Stomach smooth muscle (tissue), 2 donors: Measurements from ENCODE around the gene PHACTR3.

Experiments used
- H3K27ac ChIP-seq: one replicate; pipeline ENCODE4 v1.7.0; 2013; ENCODE audit warnings: mild to moderate bottlenecking, low read length, inconsistent platforms
- H3K27me3 ChIP-seq, 2 donors: one replicate each; pipeline ENCODE4 v1.7.0; 2013; ENCODE audit warnings: low read length in 2 of 2; ENCODE audit not compliant: insufficient read depth in 2 of 2, control insufficient read depth in 1 of 2
- H3K36me3 ChIP-seq, 2 donors: one replicate each; pipeline ENCODE4 v1.7.0; 2013; ENCODE audit warnings: low read length in 2 of 2; ENCODE audit not compliant: control insufficient read depth in 2 of 2, insufficient read depth in 2 of 2
- H3K4me1 ChIP-seq: one replicate; pipeline ENCODE4 v1.7.0; 2013; ENCODE audit warnings: low read length; ENCODE audit not compliant: control insufficient read depth, insufficient read depth
- H3K4me3 ChIP-seq, 2 donors: one replicate each; pipeline ENCODE4 v1.7.0; 2013; ENCODE audit warnings: low read length in 2 of 2
- H3K9ac ChIP-seq, 2 donors: one replicate each; pipeline ENCODE4 v1.7.0; 2013; ENCODE audit warnings: low read length in 2 of 2, mild to moderate bottlenecking in 1 of 2
- H3K9me3 ChIP-seq, 2 donors: one replicate each; pipeline ENCODE4 v1.7.0; 2013; ENCODE audit warnings: low read length in 2 of 2; ENCODE audit not compliant: control insufficient read depth in 2 of 2
- donor health status: healthy.
- donor health status: Pancreatic carcinoma.

The PHACTR3 gene

DNA sequence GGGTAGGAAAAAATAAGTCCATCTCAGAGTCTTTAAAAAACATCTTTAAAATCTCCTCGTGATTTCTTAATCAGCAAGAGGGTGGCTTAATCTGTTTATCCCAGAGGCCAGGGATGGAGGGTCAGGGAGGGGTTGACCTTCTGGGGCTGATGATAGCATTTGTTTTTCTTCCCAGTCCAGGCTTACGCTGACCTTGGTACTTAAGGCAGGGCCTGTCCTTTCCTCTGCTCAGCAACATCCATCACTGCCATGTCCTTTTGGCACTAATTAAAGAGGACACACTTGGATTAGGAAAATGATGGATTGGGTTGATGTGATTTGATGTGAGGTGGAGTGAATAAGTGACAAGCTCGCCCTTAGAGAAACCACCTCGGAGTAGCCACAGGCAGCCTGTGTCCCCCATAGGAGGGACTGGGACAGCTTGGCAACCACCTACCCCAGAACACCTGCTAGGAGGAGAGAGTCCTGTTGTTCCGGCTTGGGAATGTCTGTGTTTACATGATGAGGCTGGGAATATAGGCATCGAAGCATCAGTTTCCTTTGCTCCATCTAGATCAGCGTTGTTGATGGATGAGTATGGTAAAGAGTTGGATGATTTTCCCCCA lies 44.2 kb downstream of the PHACTR3 start:
- Histone ChIP-seq H3K27me3 (no peaks in the 10 kb centered on the region), H3K9ac (no peak overlapping the region), H3K4me3 (no peak overlapping the region), H3K36me3 (no peaks in the 10 kb centered on the region), H3K4me1 (peaks cover 13% of the 10 kb centered on the region), H3K27ac (no peak overlapping the region), H3K9me3 (no peaks in the 10 kb centered on the region)

DNA sequence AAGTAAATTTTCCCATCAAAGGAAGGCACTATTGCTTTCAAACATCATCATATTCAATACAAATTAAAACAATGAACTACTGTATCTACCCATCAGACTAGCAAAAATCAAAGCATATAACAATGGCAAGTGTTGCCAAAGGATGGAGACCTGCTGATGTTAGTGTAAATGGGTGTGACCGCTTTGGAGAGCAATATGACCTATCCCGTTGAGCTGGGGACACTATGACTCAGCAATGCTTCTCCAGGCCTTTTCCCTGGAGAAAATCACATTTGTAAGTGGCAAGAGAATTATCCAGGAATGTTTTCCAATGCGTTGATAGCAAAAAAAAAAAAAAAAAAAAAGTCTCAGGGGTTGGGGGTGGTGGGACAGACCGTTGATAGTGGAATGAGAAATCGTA lies 46.1 kb downstream of the PHACTR3 start:
- no peaks in the 10 kb centered on the region for H3K27me3 ChIP-seq
- H3K4me3 ChIP-seq, result no peak overlapping the region
- no peaks in the 10 kb centered on the region for H3K4me1 ChIP-seq
- no peaks in the 10 kb centered on the region for H3K36me3 ChIP-seq
- H3K9ac ChIP-seq, result no peak overlapping the region
- no peak overlapping the region for H3K27ac ChIP-seq
- no peaks in the 10 kb centered on the region for H3K9me3 ChIP-seq

DNA sequence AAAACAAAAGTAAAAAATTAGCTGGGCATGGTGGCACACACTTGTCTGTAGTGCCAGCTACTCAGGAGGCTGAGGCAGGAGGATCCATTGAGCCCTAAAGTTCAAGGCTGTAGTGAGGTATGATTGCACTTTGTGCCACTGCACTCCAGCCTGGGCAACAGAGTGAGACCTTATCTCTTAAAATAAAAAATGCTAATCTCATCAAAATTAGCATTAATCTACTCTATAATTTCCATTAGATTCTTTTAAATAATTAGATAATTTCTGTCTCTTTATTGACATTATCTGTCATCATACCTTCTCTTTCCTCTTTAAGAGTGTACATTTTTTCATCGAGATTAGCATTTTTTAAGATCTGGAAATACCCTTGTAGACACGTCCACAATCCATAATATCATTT lies 48.0 kb downstream of the PHACTR3 start:
- Histone ChIP-seq H3K4me3 (no peak overlapping the region), H3K36me3 (no peaks in the 10 kb centered on the region), H3K27ac (no peak overlapping the region), H3K4me1 (no peaks in the 10 kb centered on the region), H3K27me3 (no peaks in the 10 kb centered on the region), H3K9me3 (peaks cover 2 to 3% of the 10 kb centered on the region in 2 donors), H3K9ac (no peak overlapping the region)

DNA sequence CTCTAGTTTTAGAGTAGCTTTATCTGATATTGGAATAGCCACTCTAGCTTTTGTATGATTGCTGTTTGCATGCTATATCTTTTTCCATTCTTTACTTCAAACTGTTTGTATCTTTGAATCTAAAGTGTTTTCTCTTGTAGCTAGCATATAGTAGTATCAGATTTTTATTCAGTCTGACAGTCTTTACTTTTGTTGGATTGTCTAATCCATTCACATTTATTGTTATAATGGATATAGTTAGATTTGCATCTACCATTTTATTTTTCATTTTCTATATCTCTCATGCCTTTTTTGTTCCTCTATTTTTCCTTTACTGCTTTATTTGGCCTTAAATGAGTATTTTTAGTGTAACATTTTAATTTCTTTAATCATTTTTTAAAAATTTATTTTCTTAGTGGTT lies 52.1 kb downstream of the PHACTR3 start:
- Histone ChIP-seq H3K9me3 (peaks cover 5 to 11% of the 10 kb centered on the region in 2 donors), H3K4me1 (no peaks in the 10 kb centered on the region), H3K27ac (no peak overlapping the region), H3K27me3 (peaks cover under 1 to 4% of the 10 kb centered on the region in 2 donors), H3K36me3 (no peaks in the 10 kb centered on the region), H3K9ac (no peak overlapping the region), H3K4me3 (no peak overlapping the region)

DNA sequence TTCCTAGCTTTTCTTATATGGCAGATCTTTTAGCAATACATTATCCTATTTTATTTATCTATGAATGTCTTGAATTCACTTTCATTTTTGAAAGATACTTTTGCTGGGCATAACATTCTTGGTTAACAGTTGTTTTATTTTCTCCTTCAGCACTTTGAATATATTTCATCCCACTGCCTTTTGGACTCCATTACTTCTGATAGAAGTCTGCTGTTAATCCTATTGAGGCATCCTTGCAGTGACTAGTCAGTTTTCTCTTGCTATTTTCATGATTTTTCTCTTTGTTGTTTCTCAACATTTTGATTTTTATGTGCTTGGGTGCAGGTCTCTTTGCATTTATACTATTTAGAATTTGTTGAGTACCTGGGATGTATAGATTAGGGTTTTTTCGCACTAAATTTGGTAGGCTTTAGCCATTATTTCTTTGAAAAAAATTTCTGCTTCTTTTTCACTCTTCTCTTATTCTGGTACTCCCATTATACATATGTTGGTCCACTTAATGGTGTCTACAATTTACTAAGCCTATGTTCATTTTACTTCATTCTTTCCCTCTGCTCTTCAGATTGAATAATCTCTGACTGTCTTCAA lies 53.2 kb downstream of the PHACTR3 start:
- H3K27ac ChIP-seq, result no peak overlapping the region
- H3K9ac ChIP-seq, result no peak overlapping the region
- no peak overlapping the region for H3K4me3 ChIP-seq
- peaks cover 5 to 11% of the 10 kb centered on the region in 2 donors for H3K9me3 ChIP-seq
- peaks cover 3 to 7% of the 10 kb centered on the region in 2 donors for H3K27me3 ChIP-seq
- H3K4me1 ChIP-seq, result no peaks in the 10 kb centered on the region
- no peaks in the 10 kb centered on the region for H3K36me3 ChIP-seq

DNA sequence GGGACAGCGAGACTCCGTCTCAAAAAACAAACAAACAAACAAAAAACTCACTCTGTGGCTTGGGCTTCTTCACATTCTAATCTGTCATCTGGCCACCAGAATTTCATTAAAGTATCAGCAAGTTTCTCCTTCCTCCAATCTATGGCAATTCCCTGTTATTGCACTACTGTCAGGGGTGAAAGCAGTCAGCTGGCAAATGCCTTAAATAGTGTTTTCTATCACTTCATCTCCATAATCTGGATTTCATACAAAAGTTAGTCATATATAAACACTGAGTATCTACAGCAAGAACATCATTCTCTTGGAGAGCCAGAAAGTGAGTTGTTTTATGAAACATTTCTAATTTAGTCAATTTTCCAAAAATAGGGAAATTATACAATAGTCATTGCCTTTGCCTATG lies 56.1 kb downstream of the PHACTR3 start:
- H3K9me3 ChIP-seq, result peaks cover 5 to 11% of the 10 kb centered on the region in 2 donors
- no peaks in the 10 kb centered on the region for H3K36me3 ChIP-seq
- H3K27me3 ChIP-seq, result peaks cover 3 to 8% of the 10 kb centered on the region in 2 donors
- no peaks in the 10 kb centered on the region for H3K4me1 ChIP-seq
- H3K27ac ChIP-seq, result no peak overlapping the region
- no peak overlapping the region for H3K9ac ChIP-seq
- H3K4me3 ChIP-seq, result no peak overlapping the region

DNA sequence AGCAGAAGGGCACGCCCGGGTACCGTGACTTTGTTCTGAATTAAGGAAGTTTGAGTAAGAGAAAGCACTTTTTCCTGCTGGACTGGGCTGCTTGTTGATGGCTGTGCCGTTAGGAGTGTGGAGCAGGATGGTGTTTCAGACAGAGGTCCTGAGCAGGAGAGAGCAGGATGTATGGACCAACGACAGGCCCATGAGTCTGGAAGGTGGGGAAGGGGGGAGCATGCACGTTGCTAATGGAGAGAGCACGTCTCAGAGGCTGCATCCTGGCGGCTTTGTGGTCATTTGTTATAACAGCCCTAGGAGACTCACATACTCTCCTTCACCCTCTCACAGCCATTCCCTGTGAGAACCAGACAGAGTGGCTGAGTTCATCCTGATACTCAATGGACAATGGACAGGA lies 56.8 kb downstream of the PHACTR3 start:
- no peaks in the 10 kb centered on the region for H3K36me3 ChIP-seq
- no peak overlapping the region for H3K9ac ChIP-seq
- no peak overlapping the region for H3K27ac ChIP-seq
- no peaks in the 10 kb centered on the region for H3K4me1 ChIP-seq
- H3K9me3 ChIP-seq, result peaks cover 5 to 11% of the 10 kb centered on the region in 2 donors
- H3K4me3 ChIP-seq, result no peak overlapping the region
- peaks cover 3 to 12% of the 10 kb centered on the region in 2 donors for H3K27me3 ChIP-seq

DNA sequence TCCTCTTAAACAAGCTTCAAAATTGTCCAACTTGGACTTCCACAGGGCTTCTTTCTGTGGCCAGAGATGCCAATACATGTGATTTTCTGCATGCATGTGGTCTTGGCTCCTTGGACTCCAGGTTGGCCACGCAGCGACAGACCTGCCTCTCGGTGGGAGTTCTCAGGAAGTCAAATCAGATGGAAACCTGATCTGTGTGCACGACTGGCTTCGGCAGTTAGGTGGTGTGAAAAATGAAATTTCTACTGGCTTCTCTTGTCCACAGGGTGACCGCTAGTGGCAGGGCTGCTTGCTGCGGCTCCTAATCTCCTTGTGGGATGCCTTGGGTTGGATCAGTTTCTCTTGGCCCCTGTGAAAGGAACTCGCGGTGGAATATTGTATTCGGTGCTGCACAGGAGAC lies 57.3 kb downstream of the PHACTR3 start:
- Histone ChIP-seq H3K9ac (no peak overlapping the region), H3K9me3 (peaks cover 5 to 11% of the 10 kb centered on the region in 2 donors), H3K27ac (no peak overlapping the region), H3K4me1 (no peaks in the 10 kb centered on the region), H3K36me3 (no peaks in the 10 kb centered on the region), H3K4me3 (no peak overlapping the region), H3K27me3 (peaks cover 3 to 12% of the 10 kb centered on the region in 2 donors)

DNA sequence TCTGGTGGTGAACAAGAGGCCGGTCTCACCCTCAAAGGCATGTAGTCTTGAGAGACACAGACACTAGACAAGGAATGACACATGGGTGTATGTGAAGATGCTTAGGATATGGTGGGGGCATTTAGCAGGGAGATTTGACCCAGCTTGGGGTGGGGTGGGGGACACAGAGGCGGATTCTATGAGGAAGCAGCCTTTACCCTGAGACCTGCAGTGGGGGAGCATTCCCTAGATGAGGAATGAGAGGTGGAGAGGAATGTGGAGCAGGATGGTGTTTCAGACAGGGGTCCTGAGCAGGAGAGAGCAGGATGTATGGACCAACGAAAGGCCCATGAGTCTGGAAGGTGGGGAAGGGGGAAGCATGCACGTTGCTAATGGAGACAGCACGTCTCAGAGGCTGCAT lies 57.8 kb downstream of the PHACTR3 start:
- no peak overlapping the region for H3K9ac ChIP-seq
- peaks cover 3 to 12% of the 10 kb centered on the region in 2 donors for H3K27me3 ChIP-seq
- no peak overlapping the region for H3K4me3 ChIP-seq
- H3K4me1 ChIP-seq, result no peaks in the 10 kb centered on the region
- peaks cover 4 to 8% of the 10 kb centered on the region in 2 donors for H3K9me3 ChIP-seq
- H3K27ac ChIP-seq, result no peak overlapping the region
- H3K36me3 ChIP-seq, result no peaks in the 10 kb centered on the region

DNA sequence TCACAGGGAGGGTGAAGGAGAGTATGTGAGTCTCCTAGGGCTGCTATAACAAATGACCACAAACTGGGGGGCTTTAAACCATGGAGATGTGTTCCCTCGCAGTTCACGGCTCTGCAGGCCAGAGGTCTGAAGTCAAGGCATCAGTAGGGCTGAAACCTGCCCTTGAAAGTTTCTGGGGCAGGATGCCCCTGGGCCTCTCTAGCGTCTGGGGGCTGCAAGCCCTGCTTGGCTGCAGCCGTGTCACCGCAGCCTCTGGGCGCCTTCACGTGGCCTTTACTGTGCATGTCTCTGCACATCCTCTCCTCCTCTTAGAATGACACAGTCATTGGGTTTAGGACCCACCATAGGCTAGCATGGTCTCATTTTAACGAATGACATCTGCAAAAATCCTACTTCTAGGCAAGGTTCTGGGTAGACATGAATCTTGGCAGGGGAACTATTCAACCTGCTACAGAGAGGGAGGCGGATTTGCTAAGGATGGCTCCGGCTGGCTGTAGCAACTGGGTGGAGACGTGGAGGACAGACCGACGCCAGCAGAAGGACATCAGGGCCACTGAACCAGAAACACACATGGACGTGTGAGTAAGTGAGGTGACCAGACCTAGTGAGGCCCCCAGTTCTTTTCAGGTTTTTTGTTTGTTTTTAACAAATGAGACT lies 58.6 kb downstream of the PHACTR3 start:
- no peak overlapping the region for H3K27ac ChIP-seq
- H3K4me3 ChIP-seq, result no peak overlapping the region
- no peaks in the 10 kb centered on the region for H3K36me3 ChIP-seq
- H3K4me1 ChIP-seq, result no peaks in the 10 kb centered on the region
- H3K9me3 ChIP-seq, result peaks cover 0 to 2% of the 10 kb centered on the region in 2 donors
- H3K9ac ChIP-seq, result no peak overlapping the region
- peaks cover 3 to 12% of the 10 kb centered on the region in 2 donors for H3K27me3 ChIP-seq

DNA sequence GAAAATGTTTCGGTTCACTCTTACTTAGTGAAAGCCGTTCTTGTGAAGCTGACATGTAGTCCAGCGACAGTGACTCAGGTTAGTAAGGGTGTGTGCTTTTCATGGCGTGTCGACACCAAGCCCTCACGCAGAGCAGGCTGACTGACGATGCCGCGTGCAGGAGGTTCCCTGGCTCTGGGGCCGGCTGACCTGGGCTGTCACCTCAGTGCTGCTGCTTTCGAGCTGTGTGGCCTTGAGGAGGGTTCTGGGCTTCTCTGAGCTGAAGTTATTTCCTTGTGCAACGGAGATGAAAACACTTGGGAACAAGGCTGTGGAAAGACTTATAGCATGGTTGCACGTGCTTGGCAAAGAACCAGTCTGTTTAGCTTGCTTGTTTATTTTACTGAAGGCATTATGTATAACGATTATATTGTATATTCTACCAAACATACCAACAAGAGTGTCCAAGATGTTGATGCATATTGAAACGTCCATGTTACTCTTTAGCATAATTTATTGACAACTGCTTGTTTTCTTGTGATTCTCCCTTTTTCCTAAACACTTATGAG lies 59.2 kb downstream of the PHACTR3 start:
- peaks cover 0 to 2% of the 10 kb centered on the region in 2 donors for H3K9me3 ChIP-seq
- H3K36me3 ChIP-seq, result no peaks in the 10 kb centered on the region
- no peak overlapping the region for H3K9ac ChIP-seq
- H3K27ac ChIP-seq, result no peak overlapping the region
- H3K4me1 ChIP-seq, result no peaks in the 10 kb centered on the region
- H3K4me3 ChIP-seq, result no peak overlapping the region
- H3K27me3 ChIP-seq, result peaks cover 3 to 12% of the 10 kb centered on the region in 2 donors
